GM06990 (cell line): ENCODE data around the gene KIF17.

Source experiments
- DNase-seq: peaks from one replicate; pipeline ENCODE4 v3.0.0-alpha.2; 2011; ENCODE audit not compliant: insufficient read length; ENCODE audit errors: extremely low read depth
- H3K27me3 ChIP-seq: replicated peaks from 2 replicates; pipeline ENCODE4 v1.6.0; 2011; ENCODE audit warnings: low read length; ENCODE audit not compliant: control insufficient read depth, insufficient read depth
- H3K36me3 ChIP-seq: 2 replicates; pipeline ENCODE4 v1.5.1; 2011; ENCODE audit warnings: low read length; ENCODE audit not compliant: control insufficient read depth, insufficient read depth
- H3K4me3 ChIP-seq: replicated peaks from 2 replicates; pipeline ENCODE4 v1.5.1; 2011; ENCODE audit warnings: low read depth, mild to moderate bottlenecking, control low read depth, low read length
- TF ChIP-seq, protein P1 (sequence below): IDR thresholded peaks from 2 replicates; pipeline ENCODE4 v1.5.1; 2011; ENCODE audit warnings: low read length, control low read depth, mild to moderate bottlenecking, inconsistent platforms; ENCODE audit not compliant: insufficient read depth, poor library complexity, severe bottlenecking

The KIF17 gene

DNA sequence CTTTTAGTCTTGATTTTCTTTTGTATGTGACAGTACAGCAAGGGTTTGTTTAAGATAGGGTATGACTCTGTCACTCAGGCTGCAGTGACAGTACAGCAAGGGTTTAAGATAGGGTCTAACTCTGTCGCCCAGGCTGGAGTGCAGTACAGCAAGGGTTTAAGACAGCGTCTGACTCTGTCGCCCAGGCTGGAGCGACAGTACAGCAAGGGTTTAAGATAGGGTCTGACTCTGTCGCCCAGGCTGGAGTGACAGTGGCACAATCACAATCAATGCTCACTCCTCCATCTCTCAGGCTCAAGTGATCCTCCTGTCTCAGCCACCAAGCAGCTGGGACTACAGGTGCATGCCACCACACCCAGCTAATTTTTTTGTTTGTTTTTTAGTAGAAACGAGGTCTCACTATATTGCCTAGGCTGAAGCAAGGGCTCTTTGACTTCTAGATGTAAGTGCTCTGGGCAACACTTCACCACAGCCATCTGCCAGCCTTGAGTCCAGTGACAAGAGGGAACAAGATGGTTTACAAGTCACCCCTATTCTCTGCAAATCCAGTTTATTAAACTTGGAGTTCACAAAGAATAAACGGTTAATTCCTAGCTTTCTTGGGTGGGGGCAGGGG is 15.7 kb upstream of the KIF17 start:
- H3K4me3 ChIP-seq, result no peak overlapping the region
- no peak for DNase-seq

DNA sequence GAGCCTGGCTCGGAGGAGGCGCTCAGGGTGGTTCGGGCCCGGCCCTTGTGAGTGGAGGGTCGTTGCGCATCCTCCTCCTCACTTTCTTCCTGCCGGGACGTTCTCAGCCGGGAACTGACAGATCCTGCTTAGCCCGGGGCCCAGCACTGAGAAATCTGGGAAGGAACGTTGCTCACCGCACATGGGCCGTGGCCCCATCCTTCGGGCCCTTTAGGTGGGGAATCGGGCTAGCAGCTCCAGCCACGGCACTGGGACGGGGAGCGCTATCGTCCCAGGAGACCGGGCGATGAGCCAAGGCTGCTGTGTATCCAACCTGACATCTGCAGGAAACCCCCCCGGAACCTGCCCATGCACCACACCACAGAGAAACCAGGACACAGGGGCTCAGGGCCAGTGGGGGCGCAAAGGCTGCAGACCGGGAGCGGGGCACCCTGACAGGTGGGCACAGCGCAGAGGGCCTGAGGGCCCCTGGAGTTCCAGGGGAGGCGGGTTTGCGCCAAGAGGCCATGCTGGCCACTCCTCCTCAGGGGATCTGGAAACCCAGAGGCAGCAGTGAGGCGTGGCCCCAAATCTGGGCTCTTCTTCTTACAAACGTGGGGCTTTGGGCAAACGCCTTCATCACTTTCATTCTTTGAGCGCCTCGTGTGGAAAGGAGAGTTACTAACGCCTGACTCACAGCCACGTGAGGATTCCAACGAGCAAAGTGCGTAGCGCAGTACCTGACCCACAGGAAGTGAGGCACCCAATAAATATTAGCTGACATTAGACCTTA is 15.0 kb upstream of the KIF17 start, which contains the start of gene SH2D5:
SH2D5 (minus strand) TSS at position 116 of the 772 bp plus-strand sequence. CDS start 4,659 bp downstream, outside the sequence.
- peaks cover 3% of the 10 kb centered on the region; the same call in 1 of the 2 replicates for H3K27me3 ChIP-seq
- no peaks in the 10 kb centered on the region for H3K36me3 ChIP-seq
- peak within 1 kb of the TSS; percentile 56 for H3K4me3 ChIP-seq
- TF ChIP-seq, protein P1, sequence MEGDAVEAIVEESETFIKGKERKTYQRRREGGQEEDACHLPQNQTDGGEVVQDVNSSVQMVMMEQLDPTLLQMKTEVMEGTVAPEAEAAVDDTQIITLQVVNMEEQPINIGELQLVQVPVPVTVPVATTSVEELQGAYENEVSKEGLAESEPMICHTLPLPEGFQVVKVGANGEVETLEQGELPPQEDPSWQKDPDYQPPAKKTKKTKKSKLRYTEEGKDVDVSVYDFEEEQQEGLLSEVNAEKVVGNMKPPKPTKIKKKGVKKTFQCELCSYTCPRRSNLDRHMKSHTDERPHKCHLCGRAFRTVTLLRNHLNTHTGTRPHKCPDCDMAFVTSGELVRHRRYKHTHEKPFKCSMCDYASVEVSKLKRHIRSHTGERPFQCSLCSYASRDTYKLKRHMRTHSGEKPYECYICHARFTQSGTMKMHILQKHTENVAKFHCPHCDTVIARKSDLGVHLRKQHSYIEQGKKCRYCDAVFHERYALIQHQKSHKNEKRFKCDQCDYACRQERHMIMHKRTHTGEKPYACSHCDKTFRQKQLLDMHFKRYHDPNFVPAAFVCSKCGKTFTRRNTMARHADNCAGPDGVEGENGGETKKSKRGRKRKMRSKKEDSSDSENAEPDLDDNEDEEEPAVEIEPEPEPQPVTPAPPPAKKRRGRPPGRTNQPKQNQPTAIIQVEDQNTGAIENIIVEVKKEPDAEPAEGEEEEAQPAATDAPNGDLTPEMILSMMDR, result peak; percentile 38
- DNase-seq, result peak; percentile 54

More for the DNA sequence above, 15.7 kb upstream of the KIF17 start:
- H3K36me3 ChIP-seq, result no peaks in the 10 kb centered on the region; the same call in 1 of the 2 replicates
- TF ChIP-seq, protein P1, result no peak
- H3K27me3 ChIP-seq, result peaks cover 3% of the 10 kb centered on the region; the same call in 1 of the 2 replicates

DNA sequence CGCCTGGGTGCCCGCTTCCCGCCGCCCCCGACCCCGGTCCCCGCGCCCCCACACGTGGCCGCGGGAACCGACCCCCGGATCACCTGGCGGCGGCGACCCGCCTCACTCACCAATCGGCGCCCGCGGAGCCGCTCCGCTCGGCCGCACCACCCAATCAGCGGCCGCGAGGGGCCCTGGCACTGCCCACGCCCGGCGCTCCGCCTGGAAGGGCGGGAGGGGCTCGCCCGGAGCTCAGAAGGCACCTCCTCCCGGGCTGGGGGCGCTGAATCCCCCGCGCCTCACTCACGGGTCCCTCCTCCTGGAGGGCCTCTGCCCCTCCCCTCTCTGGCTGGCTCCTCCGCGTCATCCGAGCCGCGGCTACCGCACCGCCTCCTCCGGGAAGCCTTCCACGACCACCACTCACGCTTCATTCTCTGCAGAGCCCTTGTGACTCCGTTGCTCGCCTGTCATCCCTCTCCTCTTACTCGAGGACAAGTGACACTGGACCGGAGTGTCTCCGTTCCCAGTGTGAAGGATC is 14.3 kb upstream of the KIF17 start:
- Histone ChIP-seq H3K4me3 (peak overlapping the region; percentile 56), H3K27me3 (peaks cover 3% of the 10 kb centered on the region; the same call in 1 of the 2 replicates), H3K36me3 (no peaks in the 10 kb centered on the region)
- peak; percentile 61 for DNase-seq
- TF ChIP-seq, protein P1, result no peak

DNA sequence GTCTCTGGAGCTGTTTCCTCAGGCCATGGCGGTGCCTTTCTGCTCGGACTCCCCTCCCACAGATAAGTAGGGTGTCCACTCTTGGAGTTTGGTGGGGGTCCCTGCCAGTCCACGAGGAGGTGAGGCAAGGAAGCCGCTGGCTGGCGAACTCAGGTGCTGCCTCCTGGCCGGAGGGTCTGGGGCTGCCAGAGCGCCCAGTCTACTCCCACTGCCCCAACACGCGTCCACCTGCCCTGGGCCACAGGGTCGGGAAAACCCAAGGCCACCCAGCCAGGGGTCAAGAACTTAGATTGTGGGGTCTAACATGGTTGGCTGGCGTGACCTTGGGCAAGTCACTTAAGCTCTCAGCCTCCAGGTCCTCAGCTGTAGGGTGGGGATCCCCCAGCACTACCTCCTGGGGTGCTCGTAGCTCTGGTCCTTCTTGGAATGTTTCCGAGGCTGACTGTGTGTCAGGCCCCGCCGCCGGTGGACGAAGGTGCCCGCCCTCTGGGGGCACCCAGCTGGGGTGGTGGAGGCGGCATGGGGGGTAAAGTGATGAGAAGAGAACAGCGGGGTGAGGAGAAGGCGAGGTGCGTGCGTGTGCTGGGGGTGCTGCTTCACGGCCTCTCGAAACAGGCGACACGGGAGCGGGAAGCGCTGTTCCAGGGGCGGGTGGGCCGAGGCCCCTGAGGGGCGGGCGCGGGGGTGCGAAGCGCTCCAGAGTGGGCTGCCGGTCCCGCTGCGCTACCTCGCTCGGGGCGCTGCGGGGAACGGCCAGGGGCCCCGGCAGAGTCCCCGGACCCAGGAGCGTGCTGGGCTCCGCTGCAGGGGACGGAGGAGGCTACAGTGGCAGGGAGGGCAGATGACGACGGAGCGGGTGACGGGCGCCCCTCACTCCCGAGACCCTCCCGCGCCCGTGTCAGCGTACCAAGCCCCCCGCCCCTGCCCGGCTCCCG is 13.5 kb upstream of the KIF17 start:
- no peak for DNase-seq
- Histone ChIP-seq H3K36me3 (no peaks in the 10 kb centered on the region), H3K4me3 (peak overlapping the region; percentile 56), H3K27me3 (peaks cover 3% of the 10 kb centered on the region; the same call in 1 of the 2 replicates)
- TF ChIP-seq, protein P1, result no peak

DNA sequence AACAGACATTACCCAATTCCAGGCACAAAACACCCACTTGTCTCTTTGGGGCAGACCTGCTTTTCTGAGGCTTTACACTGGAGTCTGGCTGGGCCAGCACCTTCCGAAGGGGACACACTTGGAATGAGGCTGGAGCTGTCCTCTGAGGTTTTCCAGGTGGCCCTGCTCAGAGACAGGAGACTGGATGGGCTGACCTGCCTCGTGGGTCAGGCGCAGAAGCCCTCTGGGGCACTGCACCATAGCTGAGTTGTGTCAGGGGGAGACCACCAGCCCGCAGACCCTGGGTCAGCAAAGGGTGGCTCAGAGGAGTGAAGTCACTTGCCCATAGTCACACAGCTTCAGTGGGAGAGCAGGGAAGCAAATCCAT is 12.9 kb upstream of the KIF17 start:
- no peak overlapping the region for H3K4me3 ChIP-seq
- peaks cover 3% of the 10 kb centered on the region; the same call in 1 of the 2 replicates for H3K27me3 ChIP-seq
- no peaks in the 10 kb centered on the region for H3K36me3 ChIP-seq
- TF ChIP-seq, protein P1, result no peak
- no peak for DNase-seq
